ENCODE results near the gene ANAPC15.

- TF ChIP-seq, protein P1, sequence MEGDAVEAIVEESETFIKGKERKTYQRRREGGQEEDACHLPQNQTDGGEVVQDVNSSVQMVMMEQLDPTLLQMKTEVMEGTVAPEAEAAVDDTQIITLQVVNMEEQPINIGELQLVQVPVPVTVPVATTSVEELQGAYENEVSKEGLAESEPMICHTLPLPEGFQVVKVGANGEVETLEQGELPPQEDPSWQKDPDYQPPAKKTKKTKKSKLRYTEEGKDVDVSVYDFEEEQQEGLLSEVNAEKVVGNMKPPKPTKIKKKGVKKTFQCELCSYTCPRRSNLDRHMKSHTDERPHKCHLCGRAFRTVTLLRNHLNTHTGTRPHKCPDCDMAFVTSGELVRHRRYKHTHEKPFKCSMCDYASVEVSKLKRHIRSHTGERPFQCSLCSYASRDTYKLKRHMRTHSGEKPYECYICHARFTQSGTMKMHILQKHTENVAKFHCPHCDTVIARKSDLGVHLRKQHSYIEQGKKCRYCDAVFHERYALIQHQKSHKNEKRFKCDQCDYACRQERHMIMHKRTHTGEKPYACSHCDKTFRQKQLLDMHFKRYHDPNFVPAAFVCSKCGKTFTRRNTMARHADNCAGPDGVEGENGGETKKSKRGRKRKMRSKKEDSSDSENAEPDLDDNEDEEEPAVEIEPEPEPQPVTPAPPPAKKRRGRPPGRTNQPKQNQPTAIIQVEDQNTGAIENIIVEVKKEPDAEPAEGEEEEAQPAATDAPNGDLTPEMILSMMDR (IDR thresholded peaks at IDR 0.05; ENCODE audit: low read length), result no peak
- TF ChIP-seq EZH2 (IDR thresholded peaks at IDR 0.05; ENCODE audit: borderline replicate concordance, low read length), result no peak
These were observed 27.0 kb upstream of the ANAPC15 start for GRCh38 chr11:72139500-72139899.

All from OCI-LY1 (cell line).